Liver (tissue), 9 donors: ENCODE data around the gene ENTPD1. TPM values are rescaled to one million over a fixed set of nuclear protein-coding genes. Genes with fewer than 3 reads are reported as not detected.

Experiments
- DNase-seq: peaks from one replicate; pipeline ENCODE4 v3.0.0-alpha.2; 2017; ENCODE audit warnings: low spot score
- H3K27ac ChIP-seq, 2 donors: one replicate each; pipeline ENCODE4 v1.7.0; 2013; ENCODE audit warnings: inconsistent platforms in 2 of 2, low read length in 2 of 2, control low read depth in 1 of 2, low read depth in 1 of 2, mild to moderate bottlenecking in 1 of 2
- H3K27me3 ChIP-seq, 4 donors: one replicate each; pipeline versions ENCODE4 v1.6.1 to v1.7.0; 2013; ENCODE audit warnings: low read length in 3 of 4, inconsistent platforms in 1 of 4, mild to moderate bottlenecking in 1 of 4, moderate library complexity in 1 of 4; ENCODE audit not compliant: control insufficient read depth in 4 of 4, insufficient read depth in 4 of 4
- H3K36me3 ChIP-seq, 4 donors: one replicate each; pipeline versions ENCODE4 v1.6.1 to v1.7.0; 2013; ENCODE audit warnings: low read length in 3 of 4, mild to moderate bottlenecking in 3 of 4, low read depth in 1 of 4, moderate library complexity in 1 of 4; ENCODE audit not compliant: control insufficient read depth in 4 of 4, insufficient read depth in 3 of 4
- H3K4me1 ChIP-seq, 4 donors: one replicate each; pipeline versions ENCODE4 v1.6.1 to v1.7.0; 2013; ENCODE audit warnings: low read length in 3 of 4, mild to moderate bottlenecking in 3 of 4, moderate library complexity in 1 of 4; ENCODE audit not compliant: control insufficient read depth in 4 of 4, insufficient read depth in 4 of 4
- H3K4me3 ChIP-seq, 3 donors: one replicate each; pipeline versions ENCODE4 v1.6.1 to v1.7.0; 2013; ENCODE audit warnings: low read length in 3 of 3, control low read depth in 1 of 3, low read depth in 1 of 3, mild to moderate bottlenecking in 1 of 3
- H3K9ac ChIP-seq, 2 donors: one replicate each; pipeline ENCODE4 v1.7.0; 2013; ENCODE audit warnings: low read length in 2 of 2, mild to moderate bottlenecking in 2 of 2, moderate library complexity in 2 of 2, control low read depth in 1 of 2, low read depth in 1 of 2
- H3K9me3 ChIP-seq, 4 donors: one replicate each; pipeline versions ENCODE4 v1.6.1 to v1.7.0; 2013; ENCODE audit warnings: low read length in 3 of 4; ENCODE audit not compliant: control insufficient read depth in 4 of 4
- ATF3 ChIP-seq: IDR thresholded peaks from 2 replicates; pipeline ENCODE4 v1.6.1; 2016; ENCODE audit warnings: antibody characterized with exemption
- CTCF ChIP-seq: fragments of 150-350 bp; IDR thresholded peaks from 2 replicates; pipeline ENCODE4 v1.5.1; 2017; ENCODE audit warnings: improper control_type of control experiment, low read depth, low read length; ENCODE audit not compliant: missing input control
- FOXA2 ChIP-seq: IDR thresholded peaks from 2 replicates; pipeline ENCODE4 v1.6.1; 2016; ENCODE audit warnings: antibody characterized with exemption
- JUND ChIP-seq, 2 donors: IDR thresholded peaks; 2 replicates each; pipeline ENCODE4 v1.6.1; 2016; ENCODE audit warnings: antibody characterized with exemption in 2 of 2
- MAX ChIP-seq: IDR thresholded peaks from 2 replicates; pipeline ENCODE4 v1.6.1; 2016; ENCODE audit warnings: antibody characterized with exemption
- RAD21 ChIP-seq, 2 donors: IDR thresholded peaks; 2 replicates each; pipeline ENCODE4 v1.6.1; 2016; ENCODE audit warnings: antibody characterized with exemption in 2 of 2, mild to moderate bottlenecking in 2 of 2
- REST ChIP-seq: IDR thresholded peaks from 2 replicates; pipeline ENCODE4 v1.6.1; 2016; ENCODE audit warnings: antibody characterized with exemption, mild to moderate bottlenecking
- RXRA ChIP-seq, 2 donors: IDR thresholded peaks; 2 replicates each; pipeline ENCODE4 v1.6.1; 2017 to 2018; ENCODE audit warnings: antibody characterized with exemption in 2 of 2, mild to moderate bottlenecking in 1 of 2
- TAF1 ChIP-seq: conservative IDR thresholded peaks from 2 replicates; pipeline ENCODE4 v1.6.1; 2016; ENCODE audit warnings: antibody characterized with exemption, mild to moderate bottlenecking
- YY1 ChIP-seq: IDR thresholded peaks from 2 replicates; pipeline ENCODE4 v1.6.1; 2016; ENCODE audit warnings: antibody characterized with exemption, mild to moderate bottlenecking
- ZBTB33 ChIP-seq: IDR thresholded peaks from 2 replicates; pipeline ENCODE4 v1.6.1; 2016; ENCODE audit warnings: antibody characterized with exemption
- WGBS: extraction: QIAGEN DNeasy Blood & Tissue Kit; methylation state at CpG from one replicate; pipeline ENCODE4 v1.1.7; 2013; 5-methylcytosine and 5-hydroxymethylcytosine counted together
- polyA plus RNA-seq, 2 donors: library from polyadenylated mRNA; stranded (reverse) in 1 of 2; unstranded in 1 of 2; fragments of 200-250 nt in 1 of 2; fragments of >200 nt in 1 of 2; fragmentation: Nextera tagmentation in 1 of 2; extraction: Ambion mirVana in 1 of 2; gene quantifications; one replicate each; pipeline versions ENCODE4 v1.2.1 to v1.2.3, GENCODE V29; 2013 to 2015
- total RNA-seq, 2 donors: library from RNA; depleted of rRNA; stranded (reverse); fragments of >200 nt; gene quantifications; one replicate each; pipeline ENCODE4 v1.2.3, GENCODE V29; 2014
- donor health status: healthy.
- donor health status: healthy.
- donor health status: healthy.
- donor health status: healthy.
- donor health status: healthy.

ENTPD1 gene
- total and polyA plus RNA-seq, 4 donors: 2.1 to 8.0 (median 4.3) TPM

GRCh38 chr10:95706990-95707389 lies 49.0 kb upstream of the ENTPD1 start (continued):
- no peak for TF ChIP-seq CTCF

GRCh38 chr10:95711492-95711891 lies 44.5 kb upstream of the ENTPD1 start:
- no peak for TF ChIP-seq REST
- TF ChIP-seq FOXA2: no peak
- no peak for TF ChIP-seq RXRA (IDR thresholded peaks at IDR 0.05)
- no peak for TF ChIP-seq YY1
- Histone ChIP-seq H3K36me3 (no peaks in the 10 kb centered on the region), H3K9ac (no peak overlapping the region), H3K27ac (no peak overlapping the region), H3K4me1 (no peaks in the 10 kb centered on the region), H3K27me3 (no peaks in the 10 kb centered on the region), H3K9me3 (peaks cover 0 to 2% (median under 1%) of the 10 kb centered on the region in 4 donors), H3K4me3 (no peak overlapping the region)
- DNase-seq: no peak
- 93% methylated on average over 4 of the region's 4 CpGs for WGBS

- H3K4me3 ChIP-seq: no peak overlapping the region
- no peaks in the 10 kb centered on the region for H3K27me3 ChIP-seq
- H3K36me3 ChIP-seq: no peaks in the 10 kb centered on the region
- H3K27ac ChIP-seq: no peak overlapping the region
- 92% methylated on average over 3 of the region's 3 CpGs for WGBS
- no peak for TF ChIP-seq JUND (IDR thresholded peaks at IDR 0.05)
- no peak for TF ChIP-seq TAF1
- no peak for TF ChIP-seq FOXA2
- TF ChIP-seq ATF3: no peak
- TF ChIP-seq ZBTB33: no peak
- TF ChIP-seq REST: no peak
- no peak for TF ChIP-seq RAD21 (IDR thresholded peaks at IDR 0.05)
- TF ChIP-seq YY1: no peak
- TF ChIP-seq MAX: no peak
- TF ChIP-seq CTCF: no peak
- no peaks in the 10 kb centered on the region for H3K9me3 ChIP-seq
- no peak overlapping the region for H3K9ac ChIP-seq
- no peaks in the 10 kb centered on the region for H3K4me1 ChIP-seq
- DNase-seq: no peak
Observed at GRCh38 chr10:95716466-95716865, 39.5 kb upstream of the ENTPD1 start.
